ENCODE results near the gene FGF3.

DNA sequence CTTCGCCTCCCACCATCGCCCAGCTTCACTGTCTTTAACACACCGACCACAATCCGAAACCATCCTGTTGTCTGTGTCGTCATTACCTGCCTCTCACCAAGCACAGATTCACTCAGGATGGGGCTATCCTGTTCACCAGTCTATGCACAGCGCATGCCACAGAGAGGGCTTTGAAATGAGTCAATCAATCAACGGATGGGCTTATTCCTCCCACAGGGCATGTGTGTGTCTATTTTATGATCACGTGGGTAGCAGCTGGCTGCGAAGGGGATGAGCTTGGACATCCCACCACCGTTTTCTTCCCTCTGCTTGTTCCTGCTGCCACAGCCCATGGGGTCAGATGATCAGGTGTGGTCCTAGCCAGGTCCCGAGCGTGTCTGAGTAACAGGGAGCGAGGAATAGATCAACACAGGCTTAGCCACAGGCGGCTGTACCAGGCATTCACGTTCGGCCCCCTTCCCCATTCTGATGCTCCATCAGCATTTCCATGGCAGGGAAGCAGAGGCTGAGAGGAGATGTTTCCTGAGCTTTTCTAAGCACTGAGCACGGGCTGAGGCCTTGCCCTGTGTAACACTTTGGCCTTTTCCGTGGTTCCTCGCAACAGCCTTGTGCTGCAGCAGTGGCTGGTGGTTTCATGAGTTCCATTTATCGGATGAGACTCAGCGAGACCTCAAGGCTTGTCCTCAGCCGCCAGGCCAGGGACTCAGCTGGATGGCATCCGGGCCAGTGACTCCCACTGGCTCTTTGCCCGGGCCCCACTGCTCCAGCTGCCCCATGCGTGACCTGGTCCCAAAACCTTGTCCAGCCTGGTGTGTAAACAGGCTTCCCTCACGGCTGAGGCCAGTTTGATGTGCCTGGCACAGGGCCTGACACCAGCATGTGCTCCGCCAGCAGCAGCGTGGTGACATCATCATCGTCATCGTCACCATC, 48.1 kb upstream of the FGF3 start:
- TF ChIP-seq POLR2A (IDR thresholded peaks at IDR 0.05; ENCODE audit: low read length) (no peak), GATA1 (IDR thresholded peaks at IDR 0.05; ENCODE audit: low read depth, low read length) (no peak)

Data from erythroblast (primary cell).